H9 (cell line): ENCODE measurements around the gene CAMTA1. TPM values are rescaled to one million over a fixed set of nuclear protein-coding genes. Genes with fewer than 3 reads are reported as not detected.

Experiments used
- DNase-seq: peaks from one replicate; pipeline ENCODE4 v3.0.0-alpha.2; 2017
- H2AFZ ChIP-seq: one replicate; pipeline ENCODE4 v1.6.1; 2013; ENCODE audit warnings: mild to moderate bottlenecking, low read length, control low read depth, moderate library complexity
- H2AK5ac ChIP-seq: 2 replicates; pipeline ENCODE4 v1.6.1; 2013; ENCODE audit warnings: low read length, control low read depth, mixed read lengths; ENCODE audit not compliant: insufficient read length
- H2BK120ac ChIP-seq: one replicate; pipeline ENCODE4 v1.6.1; 2013; ENCODE audit warnings: low read depth, mild to moderate bottlenecking, low read length, control low read depth, inconsistent platforms; ENCODE audit not compliant: poor library complexity, severe bottlenecking
- H2BK12ac ChIP-seq: 2 replicates; pipeline ENCODE4 v1.6.1; 2013; ENCODE audit warnings: low read length, control low read depth, mixed read lengths, low read depth; ENCODE audit not compliant: insufficient read length
- H2BK15ac ChIP-seq: 2 replicates; pipeline ENCODE4 v1.6.1; 2013; ENCODE audit warnings: low read depth, low read length, control low read depth
- H2BK20ac ChIP-seq: one replicate; pipeline ENCODE4 v1.6.1; 2013; ENCODE audit warnings: low read depth, mild to moderate bottlenecking, low read length, control low read depth, inconsistent platforms; ENCODE audit not compliant: poor library complexity, severe bottlenecking
- H2BK5ac ChIP-seq: 2 replicates; pipeline ENCODE4 v1.6.1; 2013; ENCODE audit warnings: low read length, control low read depth, mixed read lengths; ENCODE audit not compliant: insufficient read length
- H3K14ac ChIP-seq: 2 replicates; pipeline ENCODE4 v1.6.1; 2013; ENCODE audit warnings: low read length, control low read depth; ENCODE audit not compliant: insufficient read depth
- H3K18ac ChIP-seq: 2 replicates; pipeline ENCODE4 v1.6.1; 2013; ENCODE audit warnings: low read depth, mild to moderate bottlenecking, mixed read lengths, low read length, control low read depth; ENCODE audit not compliant: insufficient read length
- H3K23ac ChIP-seq: 2 replicates; pipeline ENCODE4 v1.6.1; 2013; ENCODE audit warnings: low read length, control low read depth, mixed read lengths, low read depth; ENCODE audit not compliant: insufficient read length
- H3K23me2 ChIP-seq: 2 replicates; pipeline ENCODE4 v1.6.1; 2013; ENCODE audit warnings: low read depth, mild to moderate bottlenecking, mixed read lengths, low read length, control low read depth; ENCODE audit not compliant: insufficient read length, poor library complexity, severe bottlenecking
- H3K27ac ChIP-seq: 2 replicates; pipeline ENCODE4 v1.5.1; 2013; ENCODE audit warnings: low read length, control low read depth, mixed read lengths, low read depth; ENCODE audit not compliant: insufficient read length
- H3K27me3 ChIP-seq: 2 replicates; pipeline ENCODE4 v1.6.1; 2013; ENCODE audit warnings: low read length, control low read depth, inconsistent platforms; ENCODE audit not compliant: insufficient read depth
- H3K4ac ChIP-seq: 2 replicates; pipeline ENCODE4 v1.6.1; 2013; ENCODE audit warnings: low read depth, mild to moderate bottlenecking, control low read depth, inconsistent platforms, low read length, moderate library complexity
- H3K4me1 ChIP-seq: 2 replicates; pipeline ENCODE4 v1.6.1; 2013; ENCODE audit warnings: low read length, control low read depth, inconsistent platforms; ENCODE audit not compliant: insufficient read depth
- H3K4me2 ChIP-seq: 2 replicates; pipeline ENCODE4 v1.6.1; 2013; ENCODE audit warnings: low read length, control low read depth, mixed read lengths; ENCODE audit not compliant: insufficient read length, insufficient read depth
- H3K56ac ChIP-seq: 2 replicates; pipeline ENCODE4 v1.6.1; 2013; ENCODE audit warnings: low read depth, mild to moderate bottlenecking, mixed read lengths, low read length, control low read depth; ENCODE audit not compliant: insufficient read length
- H3K79me1 ChIP-seq: 2 replicates; pipeline ENCODE4 v1.6.1; 2013; ENCODE audit warnings: low read depth, mild to moderate bottlenecking, moderate library complexity, low read length, control low read depth, inconsistent platforms; ENCODE audit not compliant: insufficient read depth, poor library complexity, severe bottlenecking
- H3K79me2 ChIP-seq: 2 replicates; pipeline ENCODE4 v1.6.1; 2013; ENCODE audit warnings: low read length, control low read depth, inconsistent platforms; ENCODE audit not compliant: insufficient read depth
- H3K9ac ChIP-seq: 2 replicates; pipeline ENCODE4 v1.6.1; 2013; ENCODE audit warnings: low read length, control low read depth, mixed read lengths; ENCODE audit not compliant: insufficient read length; ENCODE audit errors: extremely low read depth
- H3K9me3 ChIP-seq: one replicate; pipeline ENCODE4 v1.6.1; 2013; ENCODE audit warnings: low read depth, low read length, inconsistent platforms; ENCODE audit not compliant: control insufficient read depth
- H3T11ph ChIP-seq: one replicate; pipeline ENCODE4 v1.6.1; 2013; ENCODE audit warnings: mild to moderate bottlenecking, low read length, control low read depth, inconsistent platforms
- H4K20me1 ChIP-seq: one replicate; pipeline ENCODE4 v1.6.1; 2013; ENCODE audit not compliant: control insufficient read depth, insufficient read length, insufficient read depth
- H4K5ac ChIP-seq: 2 replicates; pipeline ENCODE4 v1.6.1; 2013; ENCODE audit warnings: low read depth, mild to moderate bottlenecking, mixed read lengths, low read length, control low read depth; ENCODE audit not compliant: insufficient read length
- H4K8ac ChIP-seq: replicated peaks from 2 replicates; pipeline ENCODE4 v1.6.1; 2013; ENCODE audit warnings: low read length, control low read depth, mixed read lengths, low read depth; ENCODE audit not compliant: insufficient read length
- H4K91ac ChIP-seq: 2 replicates; pipeline ENCODE4 v1.6.1; 2013; ENCODE audit warnings: low read depth, mild to moderate bottlenecking, moderate library complexity, mixed read lengths, low read length, control low read depth; ENCODE audit not compliant: insufficient read length
- H3K27ac Mint-ChIP-seq, 3 experiments: 2 replicates in 2 of 3; 3 replicates in 1 of 3; pipeline ENCODE4 v1.8.0; 2020 to 2021; ENCODE audit warnings: mixed read lengths in 3 of 3, mild to moderate bottlenecking in 1 of 3, moderate library complexity in 1 of 3
- H3K27me3 Mint-ChIP-seq: 2 replicates; pipeline ENCODE4 v1.8.0; 2021; ENCODE audit warnings: low read depth, mild to moderate bottlenecking, moderate library complexity, mixed read lengths
- H3K36me3 Mint-ChIP-seq, 3 experiments: 2 replicates in 2 of 3; 3 replicates in 1 of 3; pipeline ENCODE4 v1.8.0; 2020 to 2021; ENCODE audit warnings: low read depth in 3 of 3, mixed read lengths in 3 of 3; ENCODE audit not compliant: insufficient read depth in 1 of 3
- H3K4me1 Mint-ChIP-seq, 2 experiments: 2 replicates each; pipeline ENCODE4 v1.8.0; 2020; ENCODE audit warnings: mixed read lengths in 2 of 2
- H3K4me3 Mint-ChIP-seq, 2 experiments: 2 replicates in 1 of 2; 3 replicates in 1 of 2; pipeline ENCODE4 v1.8.0; 2020 to 2021; ENCODE audit warnings: mild to moderate bottlenecking in 2 of 2, mixed read lengths in 2 of 2, moderate library complexity in 1 of 2
- H3K9me3 Mint-ChIP-seq, 2 experiments: 2 replicates in 1 of 2; 3 replicates in 1 of 2; pipeline ENCODE4 v1.8.0; 2020; ENCODE audit warnings: mild to moderate bottlenecking in 2 of 2, mixed read lengths in 2 of 2, moderate library complexity in 1 of 2
- CTCF ChIP-seq: fragments of 200-600 bp; sonication (generic); conservative IDR thresholded peaks from 3 replicates; pipeline ENCODE4 v1.8.0; 2021; ENCODE audit warnings: antibody characterized with exemption, mild to moderate bottlenecking
- WGBS: extraction: QIAGEN DNeasy Blood & Tissue Kit; methylation state at CpG from one replicate; pipeline ENCODE4 v1.1.7; 2013; ENCODE audit warnings: missing lambda C conversion rate, low lambda C conversion rate, mixed read lengths; ENCODE audit not compliant: insufficient read length; ENCODE audit errors: extremely low coverage; 5-methylcytosine and 5-hydroxymethylcytosine counted together
- total RNA-seq: library from RNA; stranded (reverse); gene quantifications from 2 replicates; pipeline ENCODE4 v1.2.1, GENCODE V29; 2021

The CAMTA1 gene
- total RNA-seq, 1 experiment from 2014 or later, result 115 TPM

DNA sequence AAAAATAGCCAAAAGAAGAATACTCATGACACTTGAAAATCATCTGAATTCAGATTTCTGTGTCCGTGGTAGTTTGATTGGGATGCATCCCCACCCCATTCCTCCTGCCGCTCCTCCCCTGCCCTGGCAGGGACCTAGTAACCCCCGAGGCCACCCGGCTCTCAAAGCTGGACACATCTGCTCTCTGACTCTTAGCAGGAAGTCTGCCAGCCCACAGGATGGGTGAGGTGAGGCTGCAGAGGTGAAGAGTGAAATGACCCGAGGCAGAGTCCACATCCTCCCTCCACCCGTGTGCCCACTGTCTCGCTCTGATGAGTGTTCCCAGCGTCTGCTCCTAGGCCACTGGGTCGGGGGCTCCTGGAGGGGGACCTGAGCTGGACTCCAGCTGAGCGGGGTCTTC, 677.4 kb downstream of the CAMTA1 start:
- Histone ChIP-seq H3K56ac (no peak overlapping the region), H3K23ac (no peak overlapping the region), H2AK5ac (no peak overlapping the region), H3K9me3 (no peaks in the 10 kb centered on the region), H2BK120ac (no peak overlapping the region), H4K91ac (no peak overlapping the region), H3K27me3 (no peaks in the 10 kb centered on the region), H3K23me2 (no peaks in the 10 kb centered on the region), H3K27ac (no peak overlapping the region), H3K4me1 (no peaks in the 10 kb centered on the region), H3K14ac (no peak overlapping the region), H2BK15ac (no peak overlapping the region), H4K20me1 (no peaks in the 10 kb centered on the region), H3K4me2 (no peak overlapping the region), H2AFZ (no peak overlapping the region), H2BK12ac (no peak overlapping the region), H2BK5ac (no peak overlapping the region), H2BK20ac (no peak overlapping the region), H4K5ac (no peak overlapping the region), H3K79me1 (no peaks in the 10 kb centered on the region), H4K8ac (no peak overlapping the region), H3K18ac (no peak overlapping the region), H3T11ph (no peak overlapping the region), H3K79me2 (no peaks in the 10 kb centered on the region), H3K4ac (no peak overlapping the region), H3K9ac (no peak overlapping the region)
- no peak for TF ChIP-seq CTCF
- Mint-ChIP-seq H3K9me3 (no peaks in the 10 kb centered on the region), H3K4me3 (no peak overlapping the region), H3K4me1 (peaks cover 8 to 13% of the 10 kb centered on the region in 2 experiments), H3K27me3 (peaks cover 2% of the 10 kb centered on the region), H3K27ac (no peak overlapping the region; a peak in 1 of 7 replicates), H3K36me3 (no peaks in the 10 kb centered on the region)
- no CpG with 5 or more reads among the region's 10 CpGs for WGBS
- no peak for DNase-seq
